HG03060 (cell line): ENCODE measurements around the gene PI4K2A.
A peak's percentile ranks its signal among the peaks of the same experiment; 100 is the strongest.
"Not testable (repeated sequence)": the region's sequence is repeated elsewhere in the genome, so short reads cannot be mapped to it uniquely, and the experiment has no call there.

Experiments used
- ATAC-seq: cut with Tn5 transposase; IDR thresholded peaks from one replicate; pipeline ENCODE4 v1.9.1; 2021; ENCODE audit warnings: low read depth, moderate number of reproducible peaks; ENCODE audit not compliant: unreplicated experiment

The PI4K2A gene

GRCh38 chr10:97629289-97629688 is 11.2 kb upstream of the PI4K2A start:
- ATAC-seq, result no peak

- no peak for ATAC-seq
Measured at GRCh38 chr10:97631098-97631497, 9.4 kb upstream of the PI4K2A start.

- peak; percentile 91 for ATAC-seq
Measured at GRCh38 chr10:97632949-97633884, 7.3 kb upstream of the PI4K2A start, which contains the start of gene MORN4. MORN4 (minus strand) TSS chr10:97633500; CDS start chr10:97619653, 13,847 bp downstream.

GRCh38 chr10:97633921-97634320 is 6.5 kb upstream of the PI4K2A start:
- ATAC-seq, result no peak

- ATAC-seq, result no peak
Measured at GRCh38 chr10:97635577-97635976, 4.9 kb upstream of the PI4K2A start.

GRCh38 chr10:97639090-97639489 is 1.4 kb upstream of the PI4K2A start:
- not testable (repeated sequence) for ATAC-seq

- no peak for ATAC-seq
Measured at GRCh38 chr10:97640868-97641811, 669 bp downstream of the PI4K2A start.

GRCh38 chr10:97642471-97643159 is 2.1 kb downstream of the PI4K2A start:
- ATAC-seq, result not testable (repeated sequence)

- ATAC-seq, result no peak
Measured at GRCh38 chr10:97643441-97643985, 3.0 kb downstream of the PI4K2A start.

GRCh38 chr10:97644936-97645335 is 4.5 kb downstream of the PI4K2A start:
- ATAC-seq, result no peak

GRCh38 chr10:97647556-97647955 is 7.1 kb downstream of the PI4K2A start:
- ATAC-seq, result no peak

GRCh38 chr10:97648562-97649404 is 8.3 kb downstream of the PI4K2A start:
- no peak for ATAC-seq

GRCh38 chr10:97649405-97649750 is 8.9 kb downstream of the PI4K2A start:
- ATAC-seq, result not testable (repeated sequence)

- ATAC-seq, result no peak
Measured at GRCh38 chr10:97650726-97651125, 10.3 kb downstream of the PI4K2A start.

GRCh38 chr10:97651773-97652172 is 11.3 kb downstream of the PI4K2A start:
- no peak for ATAC-seq

- ATAC-seq, result no peak
Measured at GRCh38 chr10:97656777-97657176, 16.3 kb downstream of the PI4K2A start.

GRCh38 chr10:97659589-97659988 is 19.1 kb downstream of the PI4K2A start:
- ATAC-seq, result no peak

- no peak for ATAC-seq
Measured at GRCh38 chr10:97664282-97664850, 23.9 kb downstream of the PI4K2A start.

GRCh38 chr10:97666992-97667391 is 26.5 kb downstream of the PI4K2A start:
- no peak for ATAC-seq
